Body of pancreas (tissue), 4 donors: ENCODE measurements around the gene TMEM270. TPM values are rescaled to one million over a fixed set of nuclear protein-coding genes. Genes with fewer than 3 reads are reported as not detected.

Experiments used
- ATAC-seq: fragments of 150-250 bp; one replicate; pipeline ENCODE4 v1.9.1; 2016
- DNase-seq, 4 donors: peaks; one replicate each; pipeline ENCODE4 v3.0.0-alpha.2; 2019
- H3K27ac ChIP-seq, 4 donors: fragments of 200-600 bp; sonication (generic); 1 replicate in 3 of 4; 2 replicates in 1 of 4; pipeline versions ENCODE4 v1.5.1 to v1.6.1; 2016 to 2019; ENCODE audit warnings: mild to moderate bottlenecking in 1 of 4, mixed read lengths in 1 of 4, moderate library complexity in 1 of 4
- H3K27me3 ChIP-seq, 2 donors: fragments of 200-600 bp; sonication (generic); one replicate each; pipeline ENCODE4 v1.6.0; 2016; ENCODE audit warnings: mild to moderate bottlenecking in 1 of 2
- H3K36me3 ChIP-seq, 2 donors: fragments of 200-600 bp; sonication (generic); replicated peaks in 1 of 2; 2 replicates each; pipeline ENCODE4 v1.5.1; 2016; ENCODE audit warnings: low read depth in 2 of 2; ENCODE audit not compliant: insufficient read depth in 1 of 2
- H3K4me1 ChIP-seq: fragments of 200-600 bp; sonication (generic); one replicate; pipeline ENCODE4 v1.6.0; 2016
- H3K4me3 ChIP-seq, 2 donors: fragments of 200-600 bp; sonication (generic); 1 replicate in 1 of 2; 2 replicates in 1 of 2; pipeline ENCODE4 v1.5.1; 2016 to 2019
- H3K9me3 ChIP-seq, 3 donors: fragments of 200-600 bp; sonication (generic); 1 replicate in 2 of 3; 2 replicates in 1 of 3; pipeline ENCODE4 v1.5.1; 2016
- POLR2A ChIP-seq, 3 donors: fragments of 450-650 bp; IDR thresholded peaks; one replicate each; pipeline ENCODE4 v1.6.1; 2016; ENCODE audit warnings: antibody characterized with exemption in 3 of 3, mild to moderate bottlenecking in 2 of 3
- WGBS, 2 donors: methylation state at CpG; one replicate each; pipeline ENCODE4 v1.1.5; 2017; 5-methylcytosine and 5-hydroxymethylcytosine counted together
- intact Hi-C: fragments of 100-400 bp; cut with DNase I; formaldehyde crosslinking; loops from one replicate; pipeline ENCODE4 v1.15.1; 2023
- total RNA-seq, 2 donors: library from RNA; depleted of rRNA; stranded (reverse); fragments of >200 nt; gene quantifications; one replicate each; pipeline ENCODE4 v1.1.0, GENCODE V29; 2016
- TF ChIP-seq, protein P1 (sequence below), 7 experiments: fragments of 450-650 bp in 4 of 7; fragments of 200-600 bp in 3 of 7; sonication (generic) in 3 of 7; IDR thresholded peaks; one replicate each; pipeline ENCODE4 v1.5.1; 2016 to 2019; ENCODE audit warnings: antibody characterized with exemption in 7 of 7

TMEM270 gene
- total RNA-seq, 2 donors from 2014 or later, result not detected

DNA sequence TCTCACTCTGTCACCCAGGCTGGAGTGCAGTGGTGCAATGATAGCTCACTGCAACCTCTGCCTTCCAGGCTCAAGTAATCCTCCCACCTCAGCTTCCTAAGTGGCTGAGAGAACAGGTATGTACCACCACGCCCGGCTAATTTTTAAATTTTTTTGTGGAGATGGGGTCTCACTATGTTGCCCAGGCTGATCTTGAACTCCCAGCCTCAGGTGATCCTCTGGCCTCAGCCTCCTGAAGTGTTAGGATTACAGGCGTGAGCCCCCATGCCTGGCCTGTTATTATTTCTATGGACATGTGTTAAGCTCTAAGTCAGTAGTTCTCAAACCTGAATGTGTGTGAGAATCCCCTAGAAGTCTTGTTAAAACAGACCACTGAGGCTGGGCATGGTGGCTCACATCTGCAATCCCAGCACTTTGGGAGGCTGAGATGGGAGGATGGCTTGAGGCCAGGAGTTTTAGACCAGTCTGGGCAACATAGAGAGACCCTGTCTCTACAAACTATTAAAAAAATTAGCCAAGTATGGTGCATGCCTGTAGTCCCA, 24.5 kb downstream of the TMEM270 start:
- H3K27me3 ChIP-seq, result no peaks in the 10 kb centered on the region
- ATAC-seq, result no peak
- intact Hi-C loops, result loop anchor here (10.0 kb wide), 1 partner anchor 79 kb away; no protein-coding TSS in a partner anchor
- H3K9me3 ChIP-seq, result no peaks in the 10 kb centered on the region
- TF ChIP-seq POLR2A (IDR thresholded peaks at IDR 0.05), result no peak
- TF ChIP-seq, protein P1, sequence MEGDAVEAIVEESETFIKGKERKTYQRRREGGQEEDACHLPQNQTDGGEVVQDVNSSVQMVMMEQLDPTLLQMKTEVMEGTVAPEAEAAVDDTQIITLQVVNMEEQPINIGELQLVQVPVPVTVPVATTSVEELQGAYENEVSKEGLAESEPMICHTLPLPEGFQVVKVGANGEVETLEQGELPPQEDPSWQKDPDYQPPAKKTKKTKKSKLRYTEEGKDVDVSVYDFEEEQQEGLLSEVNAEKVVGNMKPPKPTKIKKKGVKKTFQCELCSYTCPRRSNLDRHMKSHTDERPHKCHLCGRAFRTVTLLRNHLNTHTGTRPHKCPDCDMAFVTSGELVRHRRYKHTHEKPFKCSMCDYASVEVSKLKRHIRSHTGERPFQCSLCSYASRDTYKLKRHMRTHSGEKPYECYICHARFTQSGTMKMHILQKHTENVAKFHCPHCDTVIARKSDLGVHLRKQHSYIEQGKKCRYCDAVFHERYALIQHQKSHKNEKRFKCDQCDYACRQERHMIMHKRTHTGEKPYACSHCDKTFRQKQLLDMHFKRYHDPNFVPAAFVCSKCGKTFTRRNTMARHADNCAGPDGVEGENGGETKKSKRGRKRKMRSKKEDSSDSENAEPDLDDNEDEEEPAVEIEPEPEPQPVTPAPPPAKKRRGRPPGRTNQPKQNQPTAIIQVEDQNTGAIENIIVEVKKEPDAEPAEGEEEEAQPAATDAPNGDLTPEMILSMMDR (IDR thresholded peaks at IDR 0.05), result no peak
- H3K36me3 ChIP-seq, result no peaks in the 10 kb centered on the region
- H3K4me3 ChIP-seq, result no peak overlapping the region
- H3K4me1 ChIP-seq, result no peaks in the 10 kb centered on the region
- 83 to 86% methylated on average over 3 of the region's 3 CpGs for WGBS, 2 donors
- no peak overlapping the region for H3K27ac ChIP-seq
- DNase-seq, result no peak

DNA sequence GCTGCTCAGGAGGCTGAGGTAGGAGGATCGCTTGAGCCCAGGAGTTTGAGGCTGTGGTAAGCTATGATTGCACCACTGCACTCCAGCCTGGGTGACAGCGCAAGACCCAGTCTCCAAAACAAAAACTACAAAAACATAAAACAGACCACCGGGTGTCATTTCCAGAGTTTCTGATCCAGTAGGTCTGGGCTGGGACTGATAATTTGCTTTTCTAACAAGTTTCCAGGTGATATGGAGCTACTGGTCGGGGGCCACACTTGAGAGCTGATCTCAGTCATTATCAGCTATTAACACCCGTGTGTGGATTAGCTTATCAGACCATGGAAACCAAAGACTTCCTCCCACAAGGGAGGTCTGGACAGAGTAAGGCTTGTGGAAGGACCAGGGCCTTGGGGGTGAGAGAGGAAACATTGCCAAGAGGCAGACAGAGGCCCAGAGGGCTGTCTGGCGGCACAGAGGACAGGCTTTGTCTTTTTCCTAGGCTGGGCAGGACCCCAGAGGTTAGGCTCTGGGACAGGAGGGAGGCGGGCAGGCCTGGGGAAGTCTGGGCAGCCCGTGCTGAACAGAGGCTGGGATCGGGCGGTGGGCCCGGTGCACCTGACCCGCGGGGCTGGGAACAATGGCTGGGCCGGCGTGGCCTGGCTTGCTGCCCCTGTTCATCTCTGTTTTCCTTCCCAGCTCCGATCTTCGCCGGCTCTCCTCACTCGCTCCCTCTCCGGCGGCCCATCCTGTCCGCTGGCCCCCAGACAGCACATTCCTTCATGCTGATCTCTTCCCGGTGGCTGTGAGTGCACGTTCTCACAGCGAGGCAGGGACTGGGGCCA, 25.2 kb downstream of the TMEM270 start:
- DNase-seq, result peak in 3 of 4 donors; percentile 20 to 36 (median 35)
- intact Hi-C loops, result loop anchor here (10.0 kb wide), 1 partner anchor 79 kb away; no protein-coding TSS in a partner anchor
- WGBS, 2 donors, result 48 to 70% methylated on average over 23 to 25 of the region's 25 CpGs

DNA sequence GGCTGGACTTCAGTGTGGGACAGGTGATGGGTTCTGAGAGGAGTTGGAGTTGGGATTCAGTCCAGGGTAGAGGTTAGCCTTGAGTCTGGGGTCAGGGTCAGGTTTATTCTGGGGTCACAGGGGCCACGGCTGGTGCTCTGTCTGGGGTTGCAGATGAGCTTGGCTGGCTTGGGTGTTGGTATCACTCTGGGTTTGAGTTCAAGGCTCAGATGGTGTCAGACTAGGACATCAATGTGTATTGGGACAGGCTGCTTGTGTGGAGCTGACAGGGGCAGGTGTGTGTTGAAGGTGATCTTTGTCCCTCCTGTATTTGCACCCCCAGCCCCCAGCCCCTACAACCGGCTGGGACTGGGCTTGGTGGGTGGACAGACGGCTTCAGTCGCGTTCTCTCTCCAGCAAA, 26.8 kb downstream of the TMEM270 start:
- ATAC-seq (no peak), DNase-seq (no peak)
- Histone ChIP-seq H3K4me1 (peaks cover 2% of the 10 kb centered on the region), H3K27me3 (no peaks in the 10 kb centered on the region), H3K36me3 (no peaks in the 10 kb centered on the region), H3K4me3 (no peak overlapping the region), H3K27ac (no peak overlapping the region), H3K9me3 (no peaks in the 10 kb centered on the region)
- 48 to 85% methylated on average over 4 to 5 of the region's 5 CpGs for WGBS, 2 donors
- intact Hi-C loops, result loop anchor here (10.0 kb wide), 1 partner anchor 77 kb away; no protein-coding TSS in a partner anchor
- TF ChIP-seq, protein P1 (IDR thresholded peaks at IDR 0.05), result no peak
- no peak for TF ChIP-seq POLR2A (IDR thresholded peaks at IDR 0.05)

More for the DNA sequence above, 25.2 kb downstream of the TMEM270 start:
- Histone ChIP-seq H3K27ac (peak overlapping the region in 1 of 4 donors; percentile 18), H3K4me3 (no peak overlapping the region), H3K36me3 (no peaks in the 10 kb centered on the region), H3K27me3 (no peaks in the 10 kb centered on the region), H3K4me1 (no peaks in the 10 kb centered on the region), H3K9me3 (no peaks in the 10 kb centered on the region)
- peak; percentile 36 for ATAC-seq
- no peak for TF ChIP-seq POLR2A (IDR thresholded peaks at IDR 0.05)
- TF ChIP-seq, protein P1 (IDR thresholded peaks at IDR 0.05), result no peak

DNA sequence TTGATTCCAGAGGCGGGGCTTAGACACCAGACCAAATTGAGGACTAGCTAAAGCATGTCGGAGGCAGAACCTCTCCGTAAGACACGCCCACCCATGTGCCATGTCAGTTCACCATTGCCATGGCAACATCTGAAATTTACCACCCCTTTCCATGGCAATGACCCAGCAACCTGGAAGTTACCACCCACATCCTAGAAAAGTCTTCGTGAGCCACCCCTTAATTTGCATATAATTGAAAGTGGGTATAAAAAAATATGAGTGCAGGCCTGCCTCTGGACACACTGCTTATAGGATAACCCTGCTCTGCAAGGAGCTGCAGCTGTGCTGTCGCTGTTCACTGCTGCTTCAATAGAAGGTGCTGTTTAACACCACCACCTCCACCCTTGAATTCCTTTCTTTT, 28.0 kb downstream of the TMEM270 start:
- no peak for DNase-seq
- no peak overlapping the region for H3K27ac ChIP-seq
- H3K4me1 ChIP-seq, result peaks cover 14% of the 10 kb centered on the region
- no peak for ATAC-seq
- H3K27me3 ChIP-seq, result no peaks in the 10 kb centered on the region
- H3K36me3 ChIP-seq, result no peaks in the 10 kb centered on the region
- no peak for TF ChIP-seq POLR2A (IDR thresholded peaks at IDR 0.05)
- TF ChIP-seq, protein P1 (IDR thresholded peaks at IDR 0.05), result no peak
- intact Hi-C loops, result loop anchor here (10.0 kb wide), 1 partner anchor 76 kb away; no protein-coding TSS in a partner anchor
- no peaks in the 10 kb centered on the region for H3K9me3 ChIP-seq
- 75 to 78% methylated on average over 6 of the region's 6 CpGs for WGBS, 2 donors
- H3K4me3 ChIP-seq, result no peak overlapping the region
